GM23248 (cell line): ENCODE measurements around the gene FOSL1. TPM values are rescaled to one million over a fixed set of nuclear protein-coding genes. Genes with fewer than 3 reads are reported as not detected.

Source experiments
- DNase-seq: peaks from one replicate; pipeline ENCODE4 v3.0.0-alpha.2; 2015
- H2AFZ ChIP-seq: fragments of 200-600 bp; sonication (generic); 2 replicates; pipeline ENCODE4 v1.6.1; 2016; ENCODE audit warnings: antibody characterized with exemption
- H3F3A ChIP-seq: fragments of 200-600 bp; sonication (generic); 2 replicates; pipeline ENCODE4 v1.6.1; 2016; ENCODE audit warnings: mild to moderate bottlenecking, antibody characterized with exemption, mixed run types; ENCODE audit not compliant: insufficient read depth
- H3K27ac ChIP-seq: fragments of 200-600 bp; sonication (generic); 2 replicates; pipeline ENCODE4 v1.5.1; 2016; ENCODE audit warnings: mild to moderate bottlenecking
- H3K27me3 ChIP-seq: fragments of 200-600 bp; sonication (generic); replicated peaks from 2 replicates; pipeline ENCODE4 v1.6.1; 2016; ENCODE audit warnings: mild to moderate bottlenecking; ENCODE audit not compliant: insufficient read depth
- H3K36me3 ChIP-seq: fragments of 200-600 bp; sonication (generic); 2 replicates; pipeline ENCODE4 v1.6.1; 2016; ENCODE audit warnings: low read depth, mild to moderate bottlenecking
- H3K4me1 ChIP-seq: fragments of 200-600 bp; sonication (generic); 2 replicates; pipeline ENCODE4 v1.6.1; 2016; ENCODE audit warnings: mild to moderate bottlenecking; ENCODE audit not compliant: insufficient read depth
- H3K4me2 ChIP-seq: fragments of 200-600 bp; sonication (generic); one replicate; pipeline ENCODE4 v1.6.1; 2016; ENCODE audit warnings: mild to moderate bottlenecking; ENCODE audit not compliant: unreplicated experiment
- H3K4me3 ChIP-seq: fragments of 200-600 bp; sonication (generic); 2 replicates; pipeline ENCODE4 v1.5.1; 2016; ENCODE audit warnings: mild to moderate bottlenecking
- H3K79me2 ChIP-seq: fragments of 200-600 bp; sonication (generic); 2 replicates; pipeline ENCODE4 v1.6.1; 2016; ENCODE audit warnings: mild to moderate bottlenecking; ENCODE audit not compliant: insufficient read depth
- H3K9ac ChIP-seq: fragments of 200-600 bp; sonication (generic); 2 replicates; pipeline ENCODE4 v1.6.1; 2016; ENCODE audit warnings: mild to moderate bottlenecking
- H3K9me2 ChIP-seq: fragments of 200-600 bp; sonication (generic); 2 replicates; pipeline ENCODE4 v1.6.1; 2016; ENCODE audit warnings: mixed run types, mild to moderate bottlenecking, moderate library complexity; ENCODE audit not compliant: insufficient read depth
- H3K9me3 ChIP-seq: fragments of 200-600 bp; sonication (generic); one replicate; pipeline ENCODE4 v1.6.1; 2017; ENCODE audit warnings: low read depth
- H4K20me1 ChIP-seq: fragments of 200-600 bp; sonication (generic); 2 replicates; pipeline ENCODE4 v1.6.0; 2016; ENCODE audit not compliant: insufficient read depth
- EZH2 ChIP-seq: fragments of 200-600 bp; sonication (generic); IDR thresholded peaks from 2 replicates; pipeline ENCODE4 v1.6.1; 2018; ENCODE audit warnings: antibody characterized with exemption, mild to moderate bottlenecking; ENCODE audit not compliant: insufficient read depth, poor library complexity, severe bottlenecking
- EZH2phosphoT487 ChIP-seq: fragments of 200-600 bp; sonication (generic); IDR thresholded peaks from 2 replicates; pipeline ENCODE4 v1.6.1; 2018; ENCODE audit warnings: antibody characterized with exemption, moderate library complexity, mild to moderate bottlenecking, low read depth; ENCODE audit not compliant: insufficient read depth
- WGBS, 2 experiments: methylation state at CpG; one replicate each; pipeline ENCODE4 v1.1.6; 2015 to 2017; ENCODE audit warnings: low lambda C conversion rate in 2 of 2, low coverage in 1 of 2; ENCODE audit errors: missing lambda C conversion rate in 2 of 2; 5-methylcytosine and 5-hydroxymethylcytosine counted together
- in situ Hi-C: fragments of 300-500 bp; cut with MboI; formaldehyde crosslinking; loops from 2 replicates; pipeline ENCODE4 v1.15.0; 2020
- polyA plus RNA-seq: library from polyadenylated mRNA; unstranded; fragments of >200 nt; fragmentation: Nextera tagmentation; extraction: Ambion mirVana; gene quantifications from 2 replicates; pipeline ENCODE4 v1.2.1, GENCODE V29; 2016
- total RNA-seq: library from RNA; depleted of rRNA; stranded (reverse); fragments of >200 nt; shearing (Covaris generic); gene quantifications from 2 replicates; pipeline ENCODE4 v1.2.3, GENCODE V29; 2014; rRNA removed

Gene FOSL1
- total and polyA plus RNA-seq, 2 experiments from 2014 or later, result 88.9 to 105 TPM

GRCh38 chr11:65847746-65848145 is 52.4 kb downstream of the FOSL1 start:
- H3K27ac ChIP-seq, result no peak overlapping the region
- H3K4me2 ChIP-seq, result no peak overlapping the region
- H3K79me2 ChIP-seq, result peaks cover under 1% of the 10 kb centered on the region; the same call in 1 of the 2 replicates
- no peak overlapping the region for H3K9ac ChIP-seq
- no peaks in the 10 kb centered on the region for H4K20me1 ChIP-seq
- no peak for TF ChIP-seq EZH2phosphoT487
- H3K9me3 ChIP-seq, result no peaks in the 10 kb centered on the region
- no peak overlapping the region for H3K4me3 ChIP-seq
- peaks cover 20% of the 10 kb centered on the region; the same call in 1 of the 2 replicates for H3F3A ChIP-seq
- no peaks in the 10 kb centered on the region for H3K4me1 ChIP-seq
- H3K9me2 ChIP-seq, result no peaks in the 10 kb centered on the region
- peaks cover 5% of the 10 kb centered on the region; the same call in 1 of the 2 replicates for H3K36me3 ChIP-seq
- in situ Hi-C loops, result no loop called here
- no peak for DNase-seq
- 76 to 82% methylated on average over 3 of the region's 3 CpGs for WGBS, 2 experiments
- no peaks in the 10 kb centered on the region for H3K27me3 ChIP-seq
- no peak overlapping the region for H2AFZ ChIP-seq

DNA sequence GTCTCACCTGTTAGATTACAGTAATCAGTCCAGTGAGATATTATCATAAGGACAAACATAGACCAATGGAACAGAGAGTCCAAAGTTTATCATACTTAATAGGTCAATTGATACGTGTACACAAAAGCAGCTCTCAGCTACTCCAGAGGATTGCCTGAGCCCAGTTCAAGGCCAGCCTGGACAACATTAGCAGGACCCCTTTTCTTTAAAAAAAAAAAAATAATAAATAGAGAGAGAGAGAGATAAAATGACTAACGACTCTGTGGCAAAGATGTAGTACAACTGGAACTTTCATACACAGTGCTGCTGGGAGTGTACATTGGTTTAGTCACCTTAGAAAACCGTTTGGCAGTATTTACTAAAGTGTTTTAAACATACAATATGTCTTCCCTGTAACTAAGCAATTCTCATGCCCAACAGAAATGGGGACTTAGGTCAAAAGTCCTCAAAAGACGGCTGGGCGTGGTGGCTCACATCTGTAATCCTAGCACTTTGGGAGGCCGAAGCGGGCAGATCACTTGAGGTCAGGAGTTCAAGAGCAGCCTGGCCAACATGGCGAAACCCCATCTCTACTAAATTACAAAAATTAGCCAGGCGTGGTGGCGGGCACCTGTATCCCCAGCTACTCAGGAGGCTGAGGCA is 55.8 kb downstream of the FOSL1 start:
- Histone ChIP-seq H3F3A (no peaks in the 10 kb centered on the region), H3K9ac (no peak overlapping the region), H3K4me2 (no peak overlapping the region), H3K9me2 (no peaks in the 10 kb centered on the region), H3K9me3 (no peaks in the 10 kb centered on the region), H3K4me3 (no peak overlapping the region), H3K4me1 (no peaks in the 10 kb centered on the region), H3K79me2 (no peaks in the 10 kb centered on the region), H3K27me3 (no peaks in the 10 kb centered on the region), H3K27ac (no peak overlapping the region), H2AFZ (no peak overlapping the region), H3K36me3 (no peaks in the 10 kb centered on the region), H4K20me1 (no peaks in the 10 kb centered on the region)
- TF ChIP-seq EZH2 (no peak), EZH2phosphoT487 (no peak)
- 83 to 84% methylated on average over 10 of the region's 10 CpGs for WGBS, 2 experiments
- DNase-seq, result no peak
- in situ Hi-C loops, result no loop called here

- 89 to 90% methylated on average over 3 of the region's 3 CpGs for WGBS, 2 experiments
- in situ Hi-C loops, result no loop called here
Observed at GRCh38 chr11:65843811-65844210, 56.4 kb downstream of the FOSL1 start.

DNA sequence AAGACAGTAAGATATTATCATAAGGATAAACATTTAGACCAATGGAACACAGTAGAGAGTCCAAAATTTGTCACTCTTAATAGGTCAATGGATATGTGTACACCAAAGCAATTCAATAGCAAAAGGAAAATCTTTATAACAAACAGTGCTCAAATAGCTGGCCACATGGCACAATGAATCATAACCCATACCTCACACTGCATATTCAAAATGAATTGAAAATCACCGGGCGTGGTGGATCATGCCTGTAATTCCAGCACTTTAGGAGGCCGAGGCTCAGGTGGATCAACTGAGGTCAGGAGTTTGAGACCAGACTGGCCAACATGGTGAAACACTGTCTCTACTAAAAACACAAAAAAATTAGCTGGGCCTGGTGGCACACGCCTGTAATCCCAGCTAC is 58.0 kb downstream of the FOSL1 start:
- TF ChIP-seq EZH2 (no peak), EZH2phosphoT487 (no peak)
- no peaks in the 10 kb centered on the region for H3K9me2 ChIP-seq
- H3F3A ChIP-seq, result peaks cover 5% of the 10 kb centered on the region; the same call in 1 of the 2 replicates
- no peak overlapping the region for H3K4me2 ChIP-seq
- no peaks in the 10 kb centered on the region for H3K79me2 ChIP-seq
- in situ Hi-C loops, result no loop called here
- 85 to 88% methylated on average over 3 to 4 of the region's 4 CpGs for WGBS, 2 experiments
- no peak overlapping the region for H3K4me3 ChIP-seq
- no peaks in the 10 kb centered on the region for H3K36me3 ChIP-seq
- no peaks in the 10 kb centered on the region for H3K9me3 ChIP-seq
- no peaks in the 10 kb centered on the region for H3K27me3 ChIP-seq
- H3K9ac ChIP-seq, result no peak overlapping the region
- no peak overlapping the region for H3K27ac ChIP-seq
- H4K20me1 ChIP-seq, result no peaks in the 10 kb centered on the region
- no peaks in the 10 kb centered on the region for H3K4me1 ChIP-seq
- DNase-seq, result no peak
- H2AFZ ChIP-seq, result no peak overlapping the region

More at GRCh38 chr11:65843811-65844210, 56.4 kb downstream of the FOSL1 start:
- no peak overlapping the region for H3K9ac ChIP-seq
- no peaks in the 10 kb centered on the region for H3K79me2 ChIP-seq
- no peaks in the 10 kb centered on the region for H3F3A ChIP-seq
- H4K20me1 ChIP-seq, result no peaks in the 10 kb centered on the region
- H3K4me2 ChIP-seq, result no peak overlapping the region
- H3K4me1 ChIP-seq, result no peaks in the 10 kb centered on the region
- no peaks in the 10 kb centered on the region for H3K9me3 ChIP-seq
- H3K9me2 ChIP-seq, result no peaks in the 10 kb centered on the region
- H3K36me3 ChIP-seq, result no peaks in the 10 kb centered on the region
- H2AFZ ChIP-seq, result no peak overlapping the region
- no peak for DNase-seq
- H3K4me3 ChIP-seq, result no peak overlapping the region
- H3K27ac ChIP-seq, result no peak overlapping the region
- TF ChIP-seq EZH2phosphoT487 (no peak), EZH2 (no peak)
- no peaks in the 10 kb centered on the region for H3K27me3 ChIP-seq

Other genes starting within 250 kb of the FOSL1 start
- gene RELA, start 237.5 kb downstream of the FOSL1 start, total RNA-seq, result 38.4 and 45.1 TPM in 2 replicates
- gene RELA, start 237.5 kb downstream of the FOSL1 start, polyA plus RNA-seq, result 67.8 and 74.3 TPM in 2 replicates
- gene KAT5, start 188.1 kb downstream of the FOSL1 start, total RNA-seq, result 36.6 and 47.4 TPM in 2 replicates
- 28.8 and 29.5 TPM in 2 replicates for gene KAT5, start 188.1 kb downstream of the FOSL1 start, polyA plus RNA-seq
- gene RNASEH2C, start 179.6 kb downstream of the FOSL1 start, total RNA-seq, result 45.7 and 56.1 TPM in 2 replicates
- gene RNASEH2C, start 179.6 kb downstream of the FOSL1 start, polyA plus RNA-seq, result 115 and 117 TPM in 2 replicates
- gene AP5B1, start 119.4 kb downstream of the FOSL1 start, total RNA-seq, result 14.8 and 16.4 TPM in 2 replicates
- gene AP5B1, start 119.4 kb downstream of the FOSL1 start, polyA plus RNA-seq, result 4.4 and 4.9 TPM in 2 replicates
- not detected in 2 replicates for gene OVOL1, start 113.3 kb downstream of the FOSL1 start, total RNA-seq
- gene OVOL1, start 113.3 kb downstream of the FOSL1 start, polyA plus RNA-seq, result not detected in 2 replicates
- gene SNX32, start 66.4 kb downstream of the FOSL1 start, total RNA-seq, result not detected in 2 replicates
- gene SNX32, start 66.4 kb downstream of the FOSL1 start, polyA plus RNA-seq, result 0.51 and 0.98 TPM in 2 replicates
- gene CFL1, start 42.2 kb downstream of the FOSL1 start, total RNA-seq, result 1,045 and 1,312 TPM in 2 replicates
- gene CFL1, start 42.2 kb downstream of the FOSL1 start, polyA plus RNA-seq, result 2,650 and 2,758 TPM in 2 replicates
- gene MUS81, start 40.0 kb downstream of the FOSL1 start, total RNA-seq, result 49.6 and 56.0 TPM in 2 replicates
- gene MUS81, start 40.0 kb downstream of the FOSL1 start, polyA plus RNA-seq, result 39.4 and 42.0 TPM in 2 replicates
- 308 and 328 TPM in 2 replicates for gene EFEMP2, start 27.6 kb downstream of the FOSL1 start, total RNA-seq
- gene EFEMP2, start 27.6 kb downstream of the FOSL1 start, polyA plus RNA-seq, result 520 and 545 TPM in 2 replicates
- 1.1 TPM in 1 of 2 replicates, not detected in the other for gene CTSW, start 20.6 kb downstream of the FOSL1 start, total RNA-seq
- gene CTSW, start 20.6 kb downstream of the FOSL1 start, polyA plus RNA-seq, result 0.23 and 0.51 TPM in 2 replicates
- gene FIBP, start 11.9 kb downstream of the FOSL1 start, total RNA-seq, result 201 and 220 TPM in 2 replicates
- 200 and 203 TPM in 2 replicates for gene FIBP, start 11.9 kb downstream of the FOSL1 start, polyA plus RNA-seq
- gene CCDC85B, start 9.7 kb downstream of the FOSL1 start, total RNA-seq, result 95.1 and 143 TPM in 2 replicates
- 116 and 118 TPM in 2 replicates for gene CCDC85B, start 9.7 kb downstream of the FOSL1 start, polyA plus RNA-seq
- gene C11orf68, start 18.7 kb upstream of the FOSL1 start, total RNA-seq, result 46.2 and 50.5 TPM in 2 replicates
- 91.5 and 94.4 TPM in 2 replicates for gene C11orf68, start 18.7 kb upstream of the FOSL1 start, polyA plus RNA-seq
- 223 and 307 TPM in 2 replicates for gene DRAP1, start 19.0 kb upstream of the FOSL1 start, total RNA-seq
- 517 and 533 TPM in 2 replicates for gene DRAP1, start 19.0 kb upstream of the FOSL1 start, polyA plus RNA-seq
- 0.13 TPM in 1 of 2 replicates, not detected in the other for gene TSGA10IP, start 45.1 kb upstream of the FOSL1 start, total RNA-seq
- gene TSGA10IP, start 45.1 kb upstream of the FOSL1 start, polyA plus RNA-seq, result not detected in 2 replicates
- gene SART1, start 61.3 kb upstream of the FOSL1 start, total RNA-seq, result 27.7 and 38.3 TPM in 2 replicates
- 43.4 and 48.6 TPM in 2 replicates for gene SART1, start 61.3 kb upstream of the FOSL1 start, polyA plus RNA-seq
- gene EIF1AD, start 101.8 kb upstream of the FOSL1 start, total RNA-seq, result 21.2 and 22.8 TPM in 2 replicates
- gene EIF1AD, start 101.8 kb upstream of the FOSL1 start, polyA plus RNA-seq, result 21.6 and 25.3 TPM in 2 replicates
- gene BANF1, start 102.1 kb upstream of the FOSL1 start, total RNA-seq, result 24.9 and 31.6 TPM in 2 replicates
- 330 and 346 TPM in 2 replicates for gene BANF1, start 102.1 kb upstream of the FOSL1 start, polyA plus RNA-seq
- gene CST6, start 111.6 kb upstream of the FOSL1 start, total RNA-seq, result 15.3 and 21.9 TPM in 2 replicates
- gene CST6, start 111.6 kb upstream of the FOSL1 start, polyA plus RNA-seq, result 35.1 and 35.3 TPM in 2 replicates
- not detected in 2 replicates for gene CATSPER1, start 126.1 kb upstream of the FOSL1 start, total RNA-seq
- 1.1 and 1.7 TPM in 2 replicates for gene CATSPER1, start 126.1 kb upstream of the FOSL1 start, polyA plus RNA-seq
- gene GAL3ST3, start 148.8 kb upstream of the FOSL1 start, total RNA-seq, result not detected in 2 replicates
- gene GAL3ST3, start 148.8 kb upstream of the FOSL1 start, polyA plus RNA-seq, result not detected in 2 replicates
- 95.7 and 117 TPM in 2 replicates for gene SF3B2, start 152.0 kb upstream of the FOSL1 start, total RNA-seq
- gene SF3B2, start 152.0 kb upstream of the FOSL1 start, polyA plus RNA-seq, result 146 and 152 TPM in 2 replicates
- 44.6 and 48.9 TPM in 2 replicates for gene PACS1, start 169.9 kb upstream of the FOSL1 start, total RNA-seq
- 33.2 and 36.0 TPM in 2 replicates for gene PACS1, start 169.9 kb upstream of the FOSL1 start, polyA plus RNA-seq